C4-2B (cell line): ENCODE data around the gene CD36.

Experiments used
- CTCF ChIP-seq: fragments of 450-650 bp; conservative IDR thresholded peaks from 2 replicates; pipeline ENCODE4 v1.5.1; 2017; ENCODE audit warnings: mild to moderate bottlenecking
- ZFX ChIP-seq: fragments of 450-650 bp; IDR thresholded peaks from 2 replicates; pipeline ENCODE4 v1.6.1; 2017

- TF ChIP-seq CTCF (no peak), ZFX (no peak)
Observed at GRCh38 chr7:80677629-80678028, 39.2 kb downstream of the CD36 start.
